Esophagus muscularis mucosa (tissue), 3 donors: Measurements from ENCODE around the gene RTP2.

ENCODE experiments used
- POLR2A ChIP-seq: fragments of 450-650 bp; IDR thresholded peaks from one replicate; pipeline ENCODE4 v1.6.1; 2017; ENCODE audit warnings: antibody characterized with exemption, moderate library complexity, mild to moderate bottlenecking, low read depth
- POLR2AphosphoS5 ChIP-seq, 2 donors: sonication (generic); formaldehyde crosslinking; IDR thresholded peaks; one replicate each; pipeline ENCODE4 v1.6.1; 2017; ENCODE audit warnings: antibody characterized with exemption in 2 of 2
- TF ChIP-seq, protein P1 (sequence below), 3 experiments: fragments of 200-600 bp in 2 of 3; fragments of 450-650 bp in 1 of 3; sonication (generic) in 2 of 3; IDR thresholded peaks; one replicate each; pipeline ENCODE4 v1.5.1; 2017 to 2019; ENCODE audit warnings: antibody characterized with exemption in 3 of 3, mild to moderate bottlenecking in 2 of 3, moderate library complexity in 1 of 3

DNA sequence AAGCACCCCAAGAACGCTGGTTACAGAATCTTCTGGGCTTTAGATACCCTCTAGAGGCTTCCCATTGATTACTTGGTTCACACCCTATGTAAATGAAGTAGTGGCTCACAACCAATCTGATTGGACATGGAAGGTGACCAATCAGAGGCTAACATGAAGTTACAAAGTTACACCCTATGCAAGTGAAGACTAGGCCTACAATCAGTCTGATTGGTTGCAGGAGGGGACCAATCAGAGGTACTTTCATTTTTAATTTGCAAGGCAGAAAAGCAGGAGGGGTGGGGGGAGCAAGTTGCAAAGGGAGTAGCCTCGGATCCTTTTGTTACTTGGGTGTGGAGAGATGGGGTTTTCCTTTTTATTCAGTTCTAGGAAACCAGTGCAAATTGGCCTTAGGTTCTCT lies 11.1 kb upstream of the RTP2 start:
- TF ChIP-seq, protein P1, sequence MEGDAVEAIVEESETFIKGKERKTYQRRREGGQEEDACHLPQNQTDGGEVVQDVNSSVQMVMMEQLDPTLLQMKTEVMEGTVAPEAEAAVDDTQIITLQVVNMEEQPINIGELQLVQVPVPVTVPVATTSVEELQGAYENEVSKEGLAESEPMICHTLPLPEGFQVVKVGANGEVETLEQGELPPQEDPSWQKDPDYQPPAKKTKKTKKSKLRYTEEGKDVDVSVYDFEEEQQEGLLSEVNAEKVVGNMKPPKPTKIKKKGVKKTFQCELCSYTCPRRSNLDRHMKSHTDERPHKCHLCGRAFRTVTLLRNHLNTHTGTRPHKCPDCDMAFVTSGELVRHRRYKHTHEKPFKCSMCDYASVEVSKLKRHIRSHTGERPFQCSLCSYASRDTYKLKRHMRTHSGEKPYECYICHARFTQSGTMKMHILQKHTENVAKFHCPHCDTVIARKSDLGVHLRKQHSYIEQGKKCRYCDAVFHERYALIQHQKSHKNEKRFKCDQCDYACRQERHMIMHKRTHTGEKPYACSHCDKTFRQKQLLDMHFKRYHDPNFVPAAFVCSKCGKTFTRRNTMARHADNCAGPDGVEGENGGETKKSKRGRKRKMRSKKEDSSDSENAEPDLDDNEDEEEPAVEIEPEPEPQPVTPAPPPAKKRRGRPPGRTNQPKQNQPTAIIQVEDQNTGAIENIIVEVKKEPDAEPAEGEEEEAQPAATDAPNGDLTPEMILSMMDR (IDR thresholded peaks at IDR 0.05), result no peak
- no peak for TF ChIP-seq POLR2A
- no peak for TF ChIP-seq POLR2AphosphoS5 (IDR thresholded peaks at IDR 0.05)
